SU-DHL-6 (cell line): ENCODE data around the gene MAP6D1.

Source experiments
- H2AFZ ChIP-seq: fragments of 200-600 bp; sonication (generic); 2 replicates; pipeline ENCODE4 v1.6.1; 2014; ENCODE audit warnings: low read depth, mild to moderate bottlenecking, moderate library complexity, mixed read lengths, antibody characterized with exemption, low read length; ENCODE audit not compliant: severe bottlenecking
- H3F3A ChIP-seq: fragments of 200-600 bp; shearing (Covaris generic); 2 replicates; pipeline ENCODE4 v1.6.0; 2016; ENCODE audit warnings: antibody characterized with exemption, mild to moderate bottlenecking; ENCODE audit not compliant: insufficient read depth
- H3K27ac ChIP-seq: fragments of 200-600 bp; sonication (generic); 2 replicates; pipeline ENCODE4 v1.5.1; 2016; ENCODE audit warnings: low read depth, mild to moderate bottlenecking, low read length, moderate library complexity, mixed read lengths
- H3K27me3 ChIP-seq: fragments of 200-600 bp; sonication (generic), shearing (Covaris generic); 2 replicates; pipeline ENCODE4 v1.6.0; 2014; ENCODE audit warnings: mild to moderate bottlenecking, low read length
- H3K36me3 ChIP-seq: fragments of 200-600 bp; sonication (generic); 2 replicates; pipeline ENCODE4 v1.6.1; 2014; ENCODE audit warnings: mild to moderate bottlenecking, low read length, mixed read lengths
- H3K4me2 ChIP-seq: fragments of 300-600, 200-600 bp; shearing (Covaris generic), sonication (generic); 2 replicates; pipeline ENCODE4 v1.6.0; 2014; ENCODE audit warnings: low read length, low read depth, mild to moderate bottlenecking; ENCODE audit not compliant: poor library complexity, severe bottlenecking
- H3K4me3 ChIP-seq: fragments of 200-600 bp; sonication (generic); 2 replicates; pipeline ENCODE4 v1.5.1; 2014; ENCODE audit warnings: antibody characterized with exemption, low read length, mild to moderate bottlenecking, mixed read lengths; ENCODE audit not compliant: insufficient read depth, poor library complexity, severe bottlenecking
- H3K79me2 ChIP-seq: fragments of 200-600 bp; sonication (generic); 2 replicates; pipeline ENCODE4 v1.6.1; 2014; ENCODE audit warnings: mild to moderate bottlenecking, low read length, moderate library complexity; ENCODE audit not compliant: insufficient read depth
- H3K9ac ChIP-seq: fragments of 200-600 bp; sonication (generic); 2 replicates; pipeline ENCODE4 v1.7.0; 2014; ENCODE audit warnings: mild to moderate bottlenecking, low read length
- H3K9me2 ChIP-seq: fragments of 200-600 bp; sonication (generic); replicated peaks from 2 replicates; pipeline ENCODE4 v1.6.1; 2014; ENCODE audit warnings: low read length; ENCODE audit not compliant: insufficient read depth
- H3K9me3 ChIP-seq: fragments of 200-600 bp; sonication (generic); 2 replicates; pipeline ENCODE4 v1.6.1; 2014; ENCODE audit warnings: low read length, mixed read lengths; ENCODE audit not compliant: insufficient read depth
- H4K20me1 ChIP-seq: fragments of 200-600 bp; sonication (generic); 2 replicates; pipeline ENCODE4 v1.6.1; 2014; ENCODE audit warnings: low read depth, mild to moderate bottlenecking, antibody characterized with exemption, low read length, moderate library complexity, mixed read lengths
- EZH2phosphoT487 ChIP-seq: fragments of 200-600 bp; sonication (generic), shearing (Covaris generic); conservative IDR thresholded peaks from 2 replicates; pipeline ENCODE4 v1.6.1; 2018; ENCODE audit warnings: mild to moderate bottlenecking, antibody characterized with exemption, low read length, moderate library complexity, mixed read lengths
- TF ChIP-seq, protein P1 (sequence below): fragments of 200-600 bp; sonication (generic); IDR thresholded peaks from one replicate; pipeline ENCODE4 v1.5.1; 2017; ENCODE audit warnings: antibody characterized with exemption, mild to moderate bottlenecking, low read length, moderate library complexity; ENCODE audit not compliant: insufficient read depth, poor library complexity, severe bottlenecking

The MAP6D1 gene

DNA sequence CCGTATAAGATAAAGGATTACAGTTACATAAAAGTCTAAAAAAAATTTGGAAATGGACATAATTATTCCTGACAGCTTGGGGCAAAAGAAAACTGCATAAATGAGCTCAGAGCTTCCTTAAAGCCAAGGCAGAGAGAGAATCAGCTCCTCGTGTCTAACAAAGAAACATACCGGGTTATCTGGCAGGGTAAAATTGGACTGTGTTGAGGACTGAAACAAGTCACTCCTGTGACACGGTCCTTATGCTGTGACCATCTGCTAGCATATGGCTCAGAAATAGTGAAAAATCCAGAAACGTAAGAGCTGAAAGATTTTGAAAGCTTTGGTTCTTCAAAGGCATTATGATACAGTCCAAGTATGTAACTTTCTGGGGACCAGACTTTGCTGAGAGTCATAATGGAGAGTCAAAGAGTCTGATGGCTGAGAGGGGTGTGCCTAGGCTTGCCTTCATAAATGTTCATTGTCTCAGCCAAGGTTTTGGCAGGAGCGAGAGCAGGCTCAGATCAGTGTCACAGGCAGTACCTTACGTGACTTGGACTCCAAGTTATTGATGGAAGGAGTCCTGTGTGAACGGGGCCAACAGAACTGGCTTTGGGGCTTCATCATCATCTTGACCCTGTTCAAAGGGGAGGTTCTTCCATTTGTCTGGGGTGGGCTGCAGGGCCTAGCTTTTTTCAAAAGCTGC lies 12.5 kb downstream of the MAP6D1 start:
- Histone ChIP-seq H3K79me2 (no peaks in the 10 kb centered on the region), H3K9me2 (no peaks in the 10 kb centered on the region), H3K9me3 (no peaks in the 10 kb centered on the region), H3K36me3 (peaks cover 6% of the 10 kb centered on the region; the same call in 1 of the 2 replicates), H2AFZ (no peak overlapping the region), H3K4me3 (no peak overlapping the region), H3K27me3 (no peaks in the 10 kb centered on the region), H3K9ac (no peak overlapping the region), H4K20me1 (no peaks in the 10 kb centered on the region), H3K27ac (no peak overlapping the region), H3K4me2 (no peak overlapping the region), H3F3A (peaks cover 7% of the 10 kb centered on the region; the same call in 1 of the 2 replicates)
- no peak for TF ChIP-seq EZH2phosphoT487
- TF ChIP-seq, protein P1, sequence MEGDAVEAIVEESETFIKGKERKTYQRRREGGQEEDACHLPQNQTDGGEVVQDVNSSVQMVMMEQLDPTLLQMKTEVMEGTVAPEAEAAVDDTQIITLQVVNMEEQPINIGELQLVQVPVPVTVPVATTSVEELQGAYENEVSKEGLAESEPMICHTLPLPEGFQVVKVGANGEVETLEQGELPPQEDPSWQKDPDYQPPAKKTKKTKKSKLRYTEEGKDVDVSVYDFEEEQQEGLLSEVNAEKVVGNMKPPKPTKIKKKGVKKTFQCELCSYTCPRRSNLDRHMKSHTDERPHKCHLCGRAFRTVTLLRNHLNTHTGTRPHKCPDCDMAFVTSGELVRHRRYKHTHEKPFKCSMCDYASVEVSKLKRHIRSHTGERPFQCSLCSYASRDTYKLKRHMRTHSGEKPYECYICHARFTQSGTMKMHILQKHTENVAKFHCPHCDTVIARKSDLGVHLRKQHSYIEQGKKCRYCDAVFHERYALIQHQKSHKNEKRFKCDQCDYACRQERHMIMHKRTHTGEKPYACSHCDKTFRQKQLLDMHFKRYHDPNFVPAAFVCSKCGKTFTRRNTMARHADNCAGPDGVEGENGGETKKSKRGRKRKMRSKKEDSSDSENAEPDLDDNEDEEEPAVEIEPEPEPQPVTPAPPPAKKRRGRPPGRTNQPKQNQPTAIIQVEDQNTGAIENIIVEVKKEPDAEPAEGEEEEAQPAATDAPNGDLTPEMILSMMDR, result no peak

GRCh38 chr3:183811638-183812037 lies 13.7 kb downstream of the MAP6D1 start:
- no peak overlapping the region for H2AFZ ChIP-seq
- no peak overlapping the region for H3K4me3 ChIP-seq
- H3K4me2 ChIP-seq, result no peak overlapping the region
- no peaks in the 10 kb centered on the region for H3K79me2 ChIP-seq
- H4K20me1 ChIP-seq, result no peaks in the 10 kb centered on the region
- peaks cover 7% of the 10 kb centered on the region; the same call in 1 of the 2 replicates for H3F3A ChIP-seq
- H3K9ac ChIP-seq, result no peak overlapping the region
- no peak for TF ChIP-seq EZH2phosphoT487
- TF ChIP-seq, protein P1, result no peak
- H3K9me2 ChIP-seq, result no peaks in the 10 kb centered on the region
- no peaks in the 10 kb centered on the region for H3K27me3 ChIP-seq
- peaks cover 13% of the 10 kb centered on the region; the same call in 1 of the 2 replicates for H3K36me3 ChIP-seq
- no peaks in the 10 kb centered on the region for H3K9me3 ChIP-seq
- H3K27ac ChIP-seq, result no peak overlapping the region

- no peak overlapping the region for H3K27ac ChIP-seq
- TF ChIP-seq EZH2phosphoT487, result no peak
- TF ChIP-seq, protein P1, result no peak
- H3K27me3 ChIP-seq, result no peaks in the 10 kb centered on the region
- H4K20me1 ChIP-seq, result no peaks in the 10 kb centered on the region
- no peak overlapping the region for H3K4me2 ChIP-seq
- no peak overlapping the region for H2AFZ ChIP-seq
- H3K79me2 ChIP-seq, result no peaks in the 10 kb centered on the region
- no peaks in the 10 kb centered on the region for H3K9me3 ChIP-seq
- no peak overlapping the region for H3K9ac ChIP-seq
- peaks cover 13% of the 10 kb centered on the region; the same call in 1 of the 2 replicates for H3K36me3 ChIP-seq
- no peak overlapping the region for H3K4me3 ChIP-seq
- H3K9me2 ChIP-seq, result no peaks in the 10 kb centered on the region
- peaks cover 7% of the 10 kb centered on the region; the same call in 1 of the 2 replicates for H3F3A ChIP-seq
Observed at GRCh38 chr3:183810643-183811594, 14.5 kb downstream of the MAP6D1 start.
